WTC11 (cell line): Measurements from ENCODE around the gene HDAC8. TPM values are rescaled to one million over a fixed set of nuclear protein-coding genes. Genes with fewer than 3 reads are reported as not detected.

ENCODE experiments used
- ATAC-seq: fragments of 200-7000 bp; cut with Tn5 transposase; 2 replicates; pipeline ENCODE4 v1.10.0; 2021; ENCODE audit warnings: mild to moderate bottlenecking, moderate library complexity
- CTCF ChIA-PET: fragments of 300-600 bp; sonication (Branson Sonifier 250); formaldehyde crosslinking; loops from one replicate; lab custom pipeline; 2021; ENCODE audit warnings: antibody characterized with exemption; lab: Charles Lee
- POLR2A ChIA-PET: fragments of 350-600 bp; sonication (Branson Sonifier 250); formaldehyde crosslinking; loops from one replicate; lab custom pipeline; 2021; ENCODE audit warnings: antibody characterized with exemption; lab: Charles Lee
- DNase-seq: peaks from one replicate; pipeline ENCODE4 v3.0.0; 2021; ENCODE audit warnings: low spot score
- H3K27ac Mint-ChIP-seq: 2 replicates; pipeline ENCODE4 v1.8.0; 2021; ENCODE audit warnings: mixed read lengths
- H3K27me3 Mint-ChIP-seq: 2 replicates; pipeline ENCODE4 v1.8.0; 2021; ENCODE audit warnings: low read depth, mild to moderate bottlenecking, moderate library complexity, mixed read lengths
- H3K36me3 Mint-ChIP-seq: 2 replicates; pipeline ENCODE4 v1.8.0; 2021; ENCODE audit warnings: mixed read lengths
- H3K4me1 Mint-ChIP-seq: 2 replicates; pipeline ENCODE4 v1.8.0; 2022; ENCODE audit warnings: mixed read lengths
- H3K4me3 Mint-ChIP-seq: 2 replicates; pipeline ENCODE4 v1.8.0; 2021; ENCODE audit warnings: mild to moderate bottlenecking, moderate library complexity, mixed read lengths
- H3K9me3 Mint-ChIP-seq: 2 replicates; pipeline ENCODE4 v1.8.0; 2021; ENCODE audit warnings: mixed read lengths
- ATF3 ChIP-seq: sonication (generic); formaldehyde crosslinking; conservative IDR thresholded peaks from 2 replicates; pipeline ENCODE4 v1.8.1; 2022; ENCODE audit warnings: mild to moderate bottlenecking, missing genetic modification reagents
- ATF6 ChIP-seq: sonication (generic); formaldehyde crosslinking; IDR thresholded peaks from 2 replicates; pipeline ENCODE4 v1.8.1; 2023; ENCODE audit warnings: mild to moderate bottlenecking, missing genetic modification reagents
- EMX1 ChIP-seq: fragments of 250-450 bp; sonication (Bioruptor Pico); IDR thresholded peaks from 2 replicates; pipeline ENCODE4 v1.8.0; 2021; ENCODE audit warnings: mild to moderate bottlenecking
- ETV6 ChIP-seq: sonication (generic); formaldehyde crosslinking; IDR thresholded peaks from 2 replicates; pipeline ENCODE4 v1.8.1; 2022; ENCODE audit warnings: mild to moderate bottlenecking, missing genetic modification reagents
- FOXJ3 ChIP-seq: sonication (generic); formaldehyde crosslinking; IDR thresholded peaks from 2 replicates; pipeline ENCODE4 v1.9.0; 2021; ENCODE audit warnings: missing genetic modification reagents, mild to moderate bottlenecking, borderline replicate concordance
- GABPB1 ChIP-seq: sonication (generic); formaldehyde crosslinking; IDR thresholded peaks from 2 replicates; pipeline ENCODE4 v1.8.1; 2023; ENCODE audit warnings: mild to moderate bottlenecking, missing genetic modification reagents
- KAT7 ChIP-seq: sonication (generic); formaldehyde crosslinking; IDR thresholded peaks from 2 replicates; pipeline ENCODE4 v1.8.1; 2023; ENCODE audit warnings: missing genetic modification reagents, mild to moderate bottlenecking, borderline replicate concordance
- MXD4 ChIP-seq: fragments of 250-450 bp; sonication (Bioruptor Pico); IDR thresholded peaks from 2 replicates; pipeline ENCODE4 v1.8.0; 2021; ENCODE audit warnings: mild to moderate bottlenecking, moderate library complexity, borderline replicate concordance
- MYBL2 ChIP-seq: sonication (generic); formaldehyde crosslinking; IDR thresholded peaks from 2 replicates; pipeline ENCODE4 v1.8.1; 2023; ENCODE audit warnings: mild to moderate bottlenecking, moderate library complexity, missing genetic modification reagents
- PRDM15 ChIP-seq: sonication (generic); formaldehyde crosslinking; IDR thresholded peaks from 2 replicates; pipeline ENCODE4 v1.8.0; 2022; ENCODE audit warnings: missing genetic modification reagents
- RELA ChIP-seq: sonication (generic); formaldehyde crosslinking; IDR thresholded peaks from 2 replicates; pipeline ENCODE4 v1.8.1; 2022; ENCODE audit warnings: missing genetic modification reagents, mild to moderate bottlenecking, borderline replicate concordance
- SP1 ChIP-seq: sonication (generic); formaldehyde crosslinking; conservative IDR thresholded peaks from 2 replicates; pipeline ENCODE4 v1.8.1; 2022; ENCODE audit warnings: missing genetic modification reagents
- TCF7 ChIP-seq: sonication (generic); formaldehyde crosslinking; IDR thresholded peaks from 2 replicates; pipeline ENCODE4 v1.8.0; 2022; ENCODE audit warnings: mild to moderate bottlenecking, low read depth, missing genetic modification reagents, moderate library complexity
- ZNF423 ChIP-seq: fragments of 250-450 bp; sonication (Bioruptor Pico); IDR thresholded peaks from 2 replicates; pipeline ENCODE4 v2.1.2; 2022; ENCODE audit warnings: mild to moderate bottlenecking, moderate library complexity
- total RNA-seq: library from RNA; stranded (reverse); gene quantifications from 3 replicates; pipeline ENCODE4 v1.2.3, GENCODE V29; 2021
- TF ChIP-seq, protein P1 (sequence below): sonication (generic); formaldehyde crosslinking; IDR thresholded peaks from 2 replicates; pipeline ENCODE4 v1.8.1; 2023; ENCODE audit warnings: mild to moderate bottlenecking, missing genetic modification reagents, moderate library complexity
- TF ChIP-seq, protein P2 (sequence below): sonication (generic); formaldehyde crosslinking; conservative IDR thresholded peaks from 2 replicates; pipeline ENCODE4 v1.8.1; 2023; ENCODE audit warnings: mild to moderate bottlenecking, low read depth, missing genetic modification reagents, moderate library complexity
- TF ChIP-seq, protein P3 (sequence below): sonication (generic); formaldehyde crosslinking; IDR thresholded peaks from 2 replicates; pipeline ENCODE4 v1.8.1; 2022; ENCODE audit warnings: missing genetic modification reagents, borderline replicate concordance

HDAC8 gene
- total RNA-seq, 1 experiment from 2014 or later, result 22.5 TPM

DNA sequence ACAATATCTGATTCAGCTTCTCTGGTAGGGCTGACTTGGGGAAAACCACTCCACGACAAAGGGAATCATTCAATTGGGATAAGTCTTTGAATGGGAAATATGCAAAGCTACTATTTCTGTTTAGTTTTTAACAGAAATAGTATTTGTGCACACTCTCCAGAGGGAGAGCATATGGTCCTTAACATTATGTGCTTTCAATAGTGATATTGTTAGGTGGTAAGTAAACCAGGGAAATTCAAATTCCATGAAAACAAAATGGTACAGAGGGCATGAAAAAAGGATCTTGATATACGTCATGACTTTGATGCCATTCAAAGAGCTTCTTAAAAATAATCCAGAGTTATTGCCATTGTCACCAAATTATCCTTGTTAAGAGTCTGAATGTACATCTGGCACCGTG lies 219.9 kb downstream of the HDAC8 start:
- no peaks in the 10 kb centered on the region for H3K27me3 Mint-ChIP-seq
- no peaks in the 10 kb centered on the region for H3K9me3 Mint-ChIP-seq
- no peak overlapping the region for H3K27ac Mint-ChIP-seq
- ATAC-seq (no peak), DNase-seq (no peak)
- ChIA-PET POLR2A (interaction anchor here (0.6 kb wide), 1 partner anchor 25 kb away, joined by 3 read pairs; no protein-coding TSS in a partner anchor), CTCF (interaction anchor here (0.7 kb wide), 1 partner anchor 59 kb away, joined by 3 read pairs; no protein-coding TSS in a partner anchor)
- H3K4me3 Mint-ChIP-seq, result no peak overlapping the region
- TF ChIP-seq ETV6 (CRISPR knock-in tag), result no peak
- TF ChIP-seq SP1 (CRISPR knock-in tag), result no peak
- no peak for TF ChIP-seq ATF3 (CRISPR knock-in tag)
- no peak for TF ChIP-seq MXD4 (CRISPR knock-in tag)
- TF ChIP-seq, protein P1, sequence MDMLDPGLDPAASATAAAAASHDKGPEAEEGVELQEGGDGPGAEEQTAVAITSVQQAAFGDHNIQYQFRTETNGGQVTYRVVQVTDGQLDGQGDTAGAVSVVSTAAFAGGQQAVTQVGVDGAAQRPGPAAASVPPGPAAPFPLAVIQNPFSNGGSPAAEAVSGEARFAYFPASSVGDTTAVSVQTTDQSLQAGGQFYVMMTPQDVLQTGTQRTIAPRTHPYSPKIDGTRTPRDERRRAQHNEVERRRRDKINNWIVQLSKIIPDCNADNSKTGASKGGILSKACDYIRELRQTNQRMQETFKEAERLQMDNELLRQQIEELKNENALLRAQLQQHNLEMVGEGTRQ (CRISPR knock-in tag), result no peak
- TF ChIP-seq ZNF423 (CRISPR knock-in tag), result no peak
- no peak for TF ChIP-seq EMX1 (CRISPR knock-in tag)
- H3K4me1 Mint-ChIP-seq, result peaks cover 22% of the 10 kb centered on the region
- peaks cover 7% of the 10 kb centered on the region for H3K36me3 Mint-ChIP-seq

GRCh38 chrX:72351606-72352334 lies 220.9 kb downstream of the HDAC8 start:
- ATAC-seq (no peak), DNase-seq (no peak)
- Mint-ChIP-seq H3K36me3 (peaks cover 7% of the 10 kb centered on the region), H3K27me3 (no peaks in the 10 kb centered on the region), H3K4me3 (no peak overlapping the region), H3K27ac (no peak overlapping the region), H3K9me3 (no peaks in the 10 kb centered on the region), H3K4me1 (peaks cover 32% of the 10 kb centered on the region)
- ChIA-PET CTCF (interaction anchor here (0.7 kb wide), 1 partner anchor 58 kb away, joined by 3 read pairs; no protein-coding TSS in a partner anchor), POLR2A (no interaction called here)
- TF ChIP-seq KAT7 (CRISPR knock-in tag) (no peak), ATF6 (no peak), RELA (no peak), TCF7 (no peak), GABPB1 (no peak), MYBL2 (CRISPR knock-in tag) (no peak)

- Mint-ChIP-seq H3K4me3 (no peak overlapping the region), H3K36me3 (peaks cover 7% of the 10 kb centered on the region), H3K27me3 (no peaks in the 10 kb centered on the region), H3K9me3 (no peaks in the 10 kb centered on the region)
- TF ChIP-seq, protein P1 (CRISPR knock-in tag), result no peak
- TF ChIP-seq, protein P2, sequence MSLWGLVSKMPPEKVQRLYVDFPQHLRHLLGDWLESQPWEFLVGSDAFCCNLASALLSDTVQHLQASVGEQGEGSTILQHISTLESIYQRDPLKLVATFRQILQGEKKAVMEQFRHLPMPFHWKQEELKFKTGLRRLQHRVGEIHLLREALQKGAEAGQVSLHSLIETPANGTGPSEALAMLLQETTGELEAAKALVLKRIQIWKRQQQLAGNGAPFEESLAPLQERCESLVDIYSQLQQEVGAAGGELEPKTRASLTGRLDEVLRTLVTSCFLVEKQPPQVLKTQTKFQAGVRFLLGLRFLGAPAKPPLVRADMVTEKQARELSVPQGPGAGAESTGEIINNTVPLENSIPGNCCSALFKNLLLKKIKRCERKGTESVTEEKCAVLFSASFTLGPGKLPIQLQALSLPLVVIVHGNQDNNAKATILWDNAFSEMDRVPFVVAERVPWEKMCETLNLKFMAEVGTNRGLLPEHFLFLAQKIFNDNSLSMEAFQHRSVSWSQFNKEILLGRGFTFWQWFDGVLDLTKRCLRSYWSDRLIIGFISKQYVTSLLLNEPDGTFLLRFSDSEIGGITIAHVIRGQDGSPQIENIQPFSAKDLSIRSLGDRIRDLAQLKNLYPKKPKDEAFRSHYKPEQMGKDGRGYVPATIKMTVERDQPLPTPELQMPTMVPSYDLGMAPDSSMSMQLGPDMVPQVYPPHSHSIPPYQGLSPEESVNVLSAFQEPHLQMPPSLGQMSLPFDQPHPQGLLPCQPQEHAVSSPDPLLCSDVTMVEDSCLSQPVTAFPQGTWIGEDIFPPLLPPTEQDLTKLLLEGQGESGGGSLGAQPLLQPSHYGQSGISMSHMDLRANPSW, result no peak
- no peak for TF ChIP-seq ZNF423 (CRISPR knock-in tag)
- TF ChIP-seq, protein P3, sequence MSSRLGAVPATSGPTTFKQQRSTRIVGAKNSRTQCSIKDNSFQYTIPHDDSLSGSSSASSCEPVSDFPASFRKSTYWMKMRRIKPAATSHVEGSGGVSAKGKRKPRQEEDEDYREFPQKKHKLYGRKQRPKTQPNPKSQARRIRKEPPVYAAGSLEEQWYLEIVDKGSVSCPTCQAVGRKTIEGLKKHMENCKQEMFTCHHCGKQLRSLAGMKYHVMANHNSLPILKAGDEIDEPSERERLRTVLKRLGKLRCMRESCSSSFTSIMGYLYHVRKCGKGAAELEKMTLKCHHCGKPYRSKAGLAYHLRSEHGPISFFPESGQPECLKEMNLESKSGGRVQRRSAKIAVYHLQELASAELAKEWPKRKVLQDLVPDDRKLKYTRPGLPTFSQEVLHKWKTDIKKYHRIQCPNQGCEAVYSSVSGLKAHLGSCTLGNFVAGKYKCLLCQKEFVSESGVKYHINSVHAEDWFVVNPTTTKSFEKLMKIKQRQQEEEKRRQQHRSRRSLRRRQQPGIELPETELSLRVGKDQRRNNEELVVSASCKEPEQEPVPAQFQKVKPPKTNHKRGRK (CRISPR knock-in tag), result no peak
- TF ChIP-seq FOXJ3, result no peak
- TF ChIP-seq PRDM15 (CRISPR knock-in tag), result no peak
- TF ChIP-seq, all 79 proteins: peak for 0
- ChIA-PET POLR2A (no interaction called here), CTCF (no interaction called here)
- DNase-seq, result no peak
- Mint-ChIP-seq H3K27ac (no peak overlapping the region), H3K4me1 (peaks cover 47% of the 10 kb centered on the region)
- ATAC-seq, result no peak
Observed at GRCh38 chrX:72349190-72349589, 223.5 kb downstream of the HDAC8 start.
